ENCODE measurements around the gene FLRT1.

The FLRT1 gene

DNA sequence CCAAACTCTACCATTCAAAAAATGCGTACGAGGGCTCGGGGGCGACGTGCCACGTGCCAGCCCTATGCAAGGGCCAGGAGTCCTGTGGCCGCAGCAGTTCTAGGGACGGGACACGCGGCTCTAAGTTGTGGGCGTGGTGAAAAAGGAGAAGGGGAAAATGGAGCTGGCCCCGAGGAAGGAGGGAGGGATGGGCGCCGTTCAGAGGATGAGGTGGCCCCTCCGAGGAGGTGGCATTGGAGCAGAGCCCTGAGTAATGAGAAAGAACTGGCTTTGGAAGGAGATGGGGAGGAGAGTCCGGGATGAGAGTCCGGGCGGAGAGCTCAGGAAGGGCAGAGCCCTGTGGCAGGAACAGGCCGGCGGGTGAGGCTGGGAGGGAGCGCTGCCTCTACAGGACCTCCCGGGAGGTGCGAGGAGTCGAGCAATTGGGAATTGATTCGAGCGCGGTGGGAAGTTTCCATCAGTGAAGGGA, 28.5 kb upstream of the FLRT1 start:
- peak; percentile 25 for DNase-seq

DNA sequence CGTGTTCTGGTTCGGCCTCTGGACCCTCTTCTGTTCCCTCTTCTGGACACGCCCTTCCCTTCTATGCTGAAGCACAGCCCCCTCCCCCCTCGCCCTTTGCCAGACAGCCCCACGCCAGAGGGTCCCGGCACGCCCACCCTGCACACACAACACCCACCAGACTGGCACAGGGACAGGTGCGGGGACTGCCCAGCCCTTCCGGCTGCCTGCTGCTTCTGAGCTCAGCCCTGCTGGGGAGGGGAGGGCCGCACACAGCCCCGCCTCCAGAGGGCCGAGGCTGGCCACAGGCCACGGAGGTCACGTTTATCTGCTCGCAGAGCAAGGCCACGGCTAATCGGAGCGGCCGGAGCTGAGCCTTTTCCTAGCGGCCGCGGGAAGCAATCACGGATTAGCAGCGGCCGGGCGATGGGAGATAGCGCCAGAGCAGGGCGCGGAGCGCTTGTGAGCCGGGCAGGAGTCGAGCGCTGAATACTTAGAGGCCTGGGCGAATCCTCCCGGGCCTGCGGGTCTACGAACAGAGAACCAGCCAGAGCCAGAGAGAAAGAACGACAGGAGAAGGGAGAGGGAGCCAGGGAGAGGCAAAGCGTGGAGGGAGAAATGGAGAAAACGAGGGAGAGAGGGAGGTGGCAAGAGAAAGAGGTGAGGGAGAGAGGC, 28.0 kb upstream of the FLRT1 start:
- DNase-seq: no peak

DNA sequence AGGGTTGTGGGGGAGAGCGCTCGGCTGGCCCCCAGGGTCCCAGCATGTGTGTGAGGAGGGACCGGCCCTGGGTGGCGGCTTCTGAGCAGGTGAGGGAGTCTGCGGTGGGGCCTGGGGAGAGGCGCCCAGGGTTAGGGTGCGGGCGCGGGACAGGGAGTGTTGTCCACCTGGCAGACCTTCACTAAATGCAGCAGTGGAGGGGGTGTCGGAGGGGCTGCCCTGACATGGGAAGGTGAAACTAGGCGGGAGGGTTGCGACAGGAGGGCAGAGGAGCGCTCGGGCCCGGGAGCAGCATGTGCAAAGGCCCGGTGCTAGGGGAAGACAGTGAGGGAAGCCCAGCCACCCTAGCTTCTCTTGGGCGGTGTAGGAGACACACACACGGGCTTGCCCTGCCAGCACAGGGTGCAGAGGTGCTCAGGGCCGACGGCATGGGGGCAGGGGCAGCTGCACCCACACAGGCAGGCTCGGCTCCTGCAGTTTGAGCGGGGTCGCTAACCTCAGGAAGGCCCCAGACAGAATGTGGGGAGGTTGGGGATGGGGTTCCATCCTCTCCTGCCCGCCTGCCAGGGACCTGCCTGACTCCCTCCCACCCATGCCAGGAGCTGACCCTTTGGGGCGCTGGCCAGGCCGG, 27.3 kb upstream of the FLRT1 start:
- no peak for DNase-seq

DNA sequence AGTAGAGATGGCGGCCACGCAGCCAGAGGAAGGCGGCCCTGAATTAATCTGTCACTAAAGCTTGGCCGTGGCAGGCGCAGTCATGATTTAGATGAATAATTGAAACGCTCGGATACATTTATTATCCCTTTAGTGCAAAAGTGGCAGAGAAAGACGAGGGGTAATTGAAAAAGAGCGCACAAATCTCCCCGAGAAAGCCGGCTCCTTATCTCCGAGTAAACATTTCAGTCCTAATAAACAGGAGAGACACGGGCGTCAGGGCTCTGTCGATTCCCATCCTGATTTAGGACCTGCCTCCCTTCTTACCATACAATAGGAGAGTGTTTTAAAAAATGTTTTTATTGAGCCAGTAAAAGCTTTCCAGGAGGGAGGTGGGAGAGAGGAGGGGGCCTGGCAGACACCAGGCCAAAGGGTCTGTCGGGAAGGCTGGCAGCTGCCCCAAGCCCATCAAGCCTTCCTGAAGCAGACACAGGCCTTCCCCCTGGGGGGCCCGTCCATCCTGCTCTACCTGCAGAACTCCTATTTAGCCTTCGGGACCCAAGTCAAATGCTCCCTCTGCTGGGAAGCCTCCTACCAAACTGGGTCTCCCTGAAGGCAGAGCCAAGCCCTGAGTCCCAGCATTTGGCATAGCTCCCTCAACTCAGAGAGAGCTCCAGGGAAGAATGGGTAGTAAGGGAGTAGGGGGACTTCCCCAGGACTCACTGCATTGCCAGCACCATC, 26.7 kb upstream of the FLRT1 start:
- no peak for DNase-seq

DNA sequence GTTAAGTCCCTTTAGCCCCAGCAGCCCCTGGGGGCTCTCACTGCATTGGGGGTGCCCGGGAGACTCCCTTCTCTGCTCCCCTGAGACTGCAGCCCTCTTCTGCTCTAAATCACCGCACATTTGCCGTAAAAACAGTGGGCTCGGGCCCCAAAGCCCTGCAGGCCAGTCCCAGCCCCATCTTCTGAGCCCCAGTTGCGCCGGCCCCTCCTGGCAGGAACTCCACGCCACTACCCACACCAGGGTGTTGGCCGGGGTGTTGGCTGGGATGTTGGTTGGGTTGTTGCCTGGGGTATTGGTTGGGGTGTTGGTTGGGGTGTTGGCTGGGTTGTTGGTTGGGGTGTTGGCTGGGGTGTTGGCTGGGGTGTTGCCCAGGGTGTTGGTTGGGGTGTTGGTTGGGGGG, 26.0 kb upstream of the FLRT1 start:
- DNase-seq: no peak

DNA sequence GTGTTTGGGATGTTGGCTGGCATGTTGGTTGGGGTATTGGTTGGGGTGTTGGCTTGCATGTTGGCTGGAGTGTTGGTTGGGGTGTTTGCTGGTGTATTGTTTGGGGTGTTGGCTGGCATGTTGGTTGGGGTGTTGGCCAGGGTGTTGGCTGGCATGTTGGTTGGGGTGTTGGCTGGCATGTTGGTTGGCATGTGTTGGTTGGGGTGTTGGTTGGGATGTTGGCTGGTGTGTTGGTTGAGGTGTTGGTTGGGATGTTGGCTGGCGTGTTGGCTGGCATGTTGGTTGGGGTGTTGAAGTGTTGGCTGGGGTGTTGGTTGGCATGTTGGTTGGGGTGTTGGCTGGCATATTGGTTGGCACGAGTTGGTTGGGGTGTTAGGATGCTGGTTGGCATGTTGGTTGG, 24.9 kb upstream of the FLRT1 start:
- DNase-seq: no peak

DNA sequence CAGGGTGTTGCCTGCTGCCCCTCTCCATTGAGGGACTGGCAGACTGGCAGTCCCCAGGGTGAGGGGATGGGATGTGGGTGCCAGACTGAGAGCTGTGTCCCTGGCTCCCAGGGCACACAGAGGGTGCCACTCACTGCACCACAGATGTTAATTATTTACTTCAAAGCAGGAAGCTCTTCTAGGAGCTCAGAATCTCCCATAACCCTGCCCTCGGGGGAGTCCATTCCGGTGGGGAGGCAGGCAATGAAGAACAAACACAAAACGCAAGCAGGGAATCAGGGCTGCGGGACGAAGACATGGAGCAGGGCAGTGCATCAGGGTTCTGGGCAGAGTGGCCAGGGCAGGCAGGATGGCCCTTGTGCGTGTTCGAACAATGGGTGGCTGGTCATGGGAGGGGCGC, 24.4 kb upstream of the FLRT1 start:
- no peak for DNase-seq

DNA sequence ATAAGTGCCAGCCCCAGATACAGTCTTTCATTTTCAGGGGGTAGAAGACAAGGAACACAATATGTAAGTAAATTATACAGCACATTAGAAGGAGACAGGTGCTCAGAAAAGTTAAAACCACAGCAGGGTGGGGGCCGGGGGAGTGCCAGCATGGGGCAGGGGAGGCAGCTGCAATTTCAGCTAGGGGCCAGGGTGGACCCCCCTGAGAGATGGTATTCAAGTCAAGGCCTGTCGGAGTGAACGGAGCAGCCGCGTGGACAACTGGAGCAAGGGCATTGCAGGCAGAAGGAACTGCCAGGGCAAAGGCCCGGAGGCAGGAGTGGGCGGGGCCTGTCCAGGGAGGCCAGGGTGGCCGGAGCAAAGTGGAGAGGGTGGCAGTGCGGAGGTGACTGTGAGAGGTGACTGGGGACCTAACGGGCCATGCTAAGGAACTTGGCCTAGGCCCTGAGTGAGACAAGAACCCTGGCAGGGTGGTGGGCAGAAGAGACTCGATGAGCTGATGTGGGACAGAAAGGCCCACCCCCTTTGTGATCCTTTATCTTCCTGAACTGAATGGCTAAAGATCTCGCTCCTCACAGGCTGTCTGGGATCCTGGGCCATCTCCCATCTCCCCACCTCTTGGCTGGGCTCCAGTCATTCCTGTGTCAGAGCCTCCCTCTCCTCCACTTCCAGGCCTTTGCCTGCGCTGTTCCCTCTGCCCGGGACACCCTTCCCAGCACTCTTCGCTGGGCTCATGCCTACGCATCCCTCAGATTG, 22.4 kb upstream of the FLRT1 start:
- no peak for DNase-seq

DNA sequence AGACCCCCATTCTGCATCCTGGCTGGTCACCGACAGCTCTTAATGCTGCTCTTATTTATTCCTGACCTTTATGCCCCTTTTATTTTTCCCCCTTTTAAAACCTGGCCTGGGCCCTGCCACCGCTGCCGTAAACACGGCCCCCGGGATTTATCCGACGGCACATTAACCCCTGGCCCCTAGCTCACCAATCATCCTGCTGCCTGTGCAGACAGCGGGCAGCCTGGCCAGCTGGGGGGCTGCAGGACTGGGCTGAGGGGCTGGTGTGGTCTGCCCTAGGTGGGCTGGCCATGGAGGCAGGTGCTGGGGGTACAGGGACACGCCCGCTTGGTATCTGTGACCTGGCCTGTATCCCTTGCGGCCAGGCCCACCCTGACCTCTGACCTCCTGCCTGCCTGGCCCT, 21.4 kb upstream of the FLRT1 start:
- DNase-seq: no peak

DNA sequence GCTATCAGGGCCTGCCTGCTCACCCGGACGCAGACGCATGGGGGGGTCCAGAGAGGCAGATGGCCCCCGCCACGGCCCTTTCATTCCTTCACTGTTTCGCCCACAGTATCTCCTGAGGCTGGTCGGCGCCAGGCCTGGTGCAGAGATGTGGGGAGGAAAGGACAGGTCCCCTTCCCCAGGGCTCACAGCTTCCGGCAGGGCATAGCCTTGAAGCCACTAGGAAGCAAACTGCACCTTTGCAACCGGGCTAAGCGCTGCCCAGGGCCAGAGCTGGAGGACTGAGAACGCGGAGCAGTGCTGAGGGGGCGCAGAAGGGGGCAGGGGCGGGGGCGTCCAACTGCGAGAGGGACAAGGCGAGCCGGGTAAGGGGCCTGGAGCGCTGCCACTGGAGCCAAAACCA, 20.2 kb upstream of the FLRT1 start:
- no peak for DNase-seq

DNA sequence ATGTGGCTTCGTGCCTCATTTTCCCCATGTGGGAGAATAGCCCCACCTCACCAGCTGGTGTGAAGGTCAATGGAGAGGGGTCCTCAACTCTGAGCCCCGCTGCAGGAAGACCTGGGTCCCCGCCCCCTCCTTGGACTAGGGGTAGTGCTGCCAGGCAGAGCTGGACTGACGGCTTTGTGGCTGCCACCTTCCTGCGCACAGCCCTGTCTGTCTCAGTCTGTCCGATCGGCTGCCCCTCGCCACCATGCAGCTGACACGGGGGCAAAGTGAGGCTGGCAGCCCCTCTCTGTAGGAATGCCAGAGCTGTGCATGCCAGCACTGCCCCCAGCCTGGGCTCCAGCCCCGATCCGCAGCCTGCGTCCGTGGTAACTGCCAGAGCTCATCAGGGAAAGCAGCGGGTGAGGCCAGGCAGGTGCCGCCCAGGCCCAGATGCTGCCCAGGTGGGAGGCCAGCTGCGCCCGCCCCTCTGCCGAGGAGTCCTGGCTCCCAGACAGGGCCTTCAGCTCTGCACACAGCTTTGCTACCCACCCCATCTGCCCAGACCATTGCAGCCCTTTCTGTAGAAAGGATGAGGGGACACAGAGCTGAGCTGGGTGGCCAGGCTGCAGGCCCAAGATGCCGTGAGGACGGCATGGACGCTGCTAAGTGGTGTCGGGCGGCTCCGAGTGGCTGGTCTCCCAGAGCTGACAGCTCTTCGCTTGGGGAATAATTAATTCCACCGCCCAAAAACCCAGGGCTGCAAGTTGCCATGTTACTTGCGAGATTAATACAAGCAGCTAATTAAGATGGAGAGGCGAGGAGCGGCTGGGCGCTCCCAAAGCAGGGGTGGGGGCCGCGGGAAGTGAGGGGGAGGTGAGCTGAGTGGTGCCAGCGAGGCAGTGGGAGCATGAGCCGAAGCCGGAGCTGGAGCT, 19.5 kb upstream of the FLRT1 start:
- DNase-seq: no peak

DNA sequence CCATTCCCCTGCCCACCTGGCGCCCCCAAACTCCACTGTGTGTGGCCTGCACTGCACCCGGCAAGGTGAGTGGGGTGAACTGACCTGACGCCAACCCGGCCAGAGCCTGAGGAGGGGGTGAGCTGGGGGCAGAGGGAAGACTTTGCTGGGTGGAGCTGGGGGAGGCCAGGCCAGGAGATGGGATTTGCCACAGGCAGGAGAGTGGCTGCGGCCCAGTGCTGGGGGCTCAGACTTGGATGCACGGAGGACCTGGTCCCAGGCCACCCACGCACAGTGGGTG, 17.8 kb upstream of the FLRT1 start:
- no peak for DNase-seq

DNA sequence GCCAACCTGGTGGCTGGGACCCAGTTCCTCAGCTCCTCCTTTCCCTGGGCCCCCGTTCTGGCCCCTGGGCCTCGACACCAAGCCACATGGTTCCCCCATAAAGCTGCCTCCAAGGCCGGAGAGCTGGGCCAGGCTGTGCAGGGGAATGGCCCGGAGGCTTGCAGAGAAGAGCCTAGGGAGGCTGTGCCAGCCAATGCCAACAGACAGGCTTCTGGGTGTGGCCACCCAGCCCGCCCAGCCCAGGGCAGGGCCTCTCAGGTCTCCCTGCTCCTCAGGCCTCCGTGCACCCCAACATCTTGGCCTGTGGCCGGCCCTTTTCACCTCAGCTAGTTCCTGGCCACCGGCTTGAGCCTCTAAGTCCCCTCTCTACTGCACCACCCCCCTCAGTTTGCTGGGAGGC, 17.4 kb upstream of the FLRT1 start:
- DNase-seq: no peak

DNA sequence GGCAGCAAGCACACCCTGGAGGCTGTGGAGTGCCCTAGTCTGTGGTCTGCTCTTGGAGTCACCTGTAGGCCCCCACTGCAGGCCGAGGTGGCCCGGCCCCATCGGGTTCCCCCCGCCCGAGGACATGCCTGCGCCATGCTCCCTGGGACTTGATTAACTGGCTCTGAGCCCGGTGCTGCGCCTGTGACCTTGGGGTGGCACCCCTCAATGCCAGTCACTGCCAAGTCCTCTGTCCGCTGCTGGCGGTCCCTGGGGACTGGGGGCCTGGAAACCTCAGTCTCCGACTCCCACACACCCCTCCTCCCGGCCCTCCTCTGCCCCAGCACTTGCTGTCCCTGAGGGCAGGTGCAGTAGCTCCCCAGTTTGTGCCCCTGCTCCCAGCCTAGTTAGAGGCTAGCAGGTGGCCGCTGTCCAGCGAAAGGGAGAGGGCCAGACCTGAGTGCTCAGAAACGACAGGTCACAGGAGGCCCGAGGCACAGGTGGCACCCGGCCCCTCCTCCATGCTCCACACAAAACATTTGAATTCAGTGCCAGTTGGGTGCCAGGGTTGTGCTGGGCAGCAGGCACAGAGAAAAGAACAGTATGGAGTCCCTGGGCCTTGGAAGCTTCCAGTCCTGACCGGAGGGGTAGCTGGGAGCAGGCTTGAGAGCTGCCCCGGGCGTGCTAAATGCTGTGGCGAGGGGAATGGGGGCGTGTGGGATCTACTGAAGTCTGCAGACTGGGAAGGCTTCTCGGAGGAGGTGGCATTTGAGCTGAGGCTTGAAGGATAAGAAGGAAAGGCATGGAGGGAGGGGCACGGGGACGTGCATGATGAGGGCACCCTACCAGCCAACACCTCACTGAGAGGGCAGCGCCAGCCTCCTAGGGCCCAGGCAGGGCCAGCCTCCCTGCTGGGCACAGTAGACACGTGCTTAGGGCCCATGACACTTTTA, 16.4 kb upstream of the FLRT1 start:
- no peak for DNase-seq

DNA sequence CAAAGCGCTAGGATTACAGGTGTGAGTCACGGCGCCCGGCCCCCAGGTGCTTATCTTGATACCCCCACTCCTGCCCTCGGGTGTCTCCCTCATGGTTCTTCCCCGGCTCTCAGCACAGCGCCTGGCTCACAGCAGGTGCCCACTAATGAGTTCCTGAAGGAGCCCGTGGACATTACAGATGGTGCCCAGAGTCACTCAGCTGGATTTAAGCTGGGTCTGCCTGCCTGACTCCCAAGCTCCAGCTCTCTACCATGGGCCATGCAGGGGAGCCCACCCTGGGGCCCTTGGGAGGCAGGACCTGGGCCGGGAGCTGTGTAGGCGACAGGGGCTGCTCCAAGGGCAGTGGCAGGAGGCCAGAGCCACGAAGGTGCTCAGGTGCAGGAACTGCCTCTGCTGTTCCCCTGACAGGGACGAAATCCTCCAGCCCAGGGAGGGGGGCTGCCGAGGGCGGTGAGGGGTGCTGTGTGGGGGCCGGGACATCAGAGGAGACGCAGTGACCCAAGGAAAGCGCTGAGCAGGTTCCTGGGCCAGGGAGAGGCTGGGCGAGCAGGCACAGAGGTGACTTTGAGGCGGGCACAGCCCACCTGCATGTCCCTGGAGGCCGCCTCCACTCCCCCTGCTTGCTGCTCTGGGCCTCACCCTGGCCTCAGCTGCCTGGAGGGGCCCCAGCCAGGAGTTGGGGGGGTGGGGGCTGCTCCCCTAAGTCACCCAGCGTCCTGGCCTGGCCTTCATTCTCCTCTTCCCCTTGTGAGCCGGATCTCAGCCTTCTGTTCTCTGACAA, 14.6 kb upstream of the FLRT1 start:
- DNase-seq: no peak

DNA sequence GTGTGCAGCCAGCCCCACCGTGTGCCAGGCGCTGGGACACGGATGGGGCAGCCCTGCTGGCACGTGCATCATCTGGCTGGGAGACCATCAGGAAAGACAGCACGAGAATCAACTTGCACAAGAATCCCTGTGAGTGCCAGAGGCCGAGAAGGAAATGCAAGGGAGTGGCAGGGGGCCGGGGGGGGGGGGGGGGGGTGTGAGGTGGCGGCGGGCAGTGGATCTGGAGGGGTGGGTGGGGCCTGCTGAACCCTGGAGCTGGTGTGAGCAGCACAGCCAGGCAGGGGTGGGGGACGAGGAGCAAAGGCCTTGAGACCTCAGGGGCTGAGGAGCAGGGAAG, 14.0 kb upstream of the FLRT1 start:
- DNase-seq: no peak

DNA sequence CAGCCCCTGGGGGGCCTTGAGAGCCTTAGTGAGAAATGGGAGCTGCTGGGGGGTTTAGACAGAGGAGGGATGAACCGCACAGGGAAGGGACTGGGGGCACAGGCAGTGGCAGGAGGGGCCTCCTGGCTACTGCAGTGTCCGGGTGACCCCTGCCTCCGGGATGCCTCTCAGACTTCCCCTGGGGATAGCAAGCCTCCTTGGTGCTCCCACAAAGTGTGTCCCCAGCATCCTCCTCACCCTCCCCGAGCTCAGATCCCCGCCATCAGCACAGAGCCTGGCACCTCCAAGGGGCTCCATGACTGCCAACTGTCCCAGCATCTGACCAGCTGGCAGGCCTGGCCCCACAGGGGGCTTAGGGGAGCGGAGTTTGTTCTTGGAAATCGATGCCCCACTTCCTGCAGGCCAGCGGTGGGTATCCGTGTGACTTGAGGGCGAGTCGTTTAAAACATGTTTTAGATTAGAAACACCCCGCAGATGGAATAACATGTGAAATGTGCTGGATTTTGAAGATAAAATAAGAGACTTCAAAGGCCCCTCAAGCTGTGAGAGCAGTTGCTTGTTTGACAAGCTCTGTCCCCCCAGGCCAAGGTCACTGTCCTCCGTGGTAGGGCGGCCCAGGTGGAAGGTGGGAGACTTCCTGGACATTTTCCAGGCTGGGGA, 13.5 kb upstream of the FLRT1 start:
- DNase-seq: no peak

DNA sequence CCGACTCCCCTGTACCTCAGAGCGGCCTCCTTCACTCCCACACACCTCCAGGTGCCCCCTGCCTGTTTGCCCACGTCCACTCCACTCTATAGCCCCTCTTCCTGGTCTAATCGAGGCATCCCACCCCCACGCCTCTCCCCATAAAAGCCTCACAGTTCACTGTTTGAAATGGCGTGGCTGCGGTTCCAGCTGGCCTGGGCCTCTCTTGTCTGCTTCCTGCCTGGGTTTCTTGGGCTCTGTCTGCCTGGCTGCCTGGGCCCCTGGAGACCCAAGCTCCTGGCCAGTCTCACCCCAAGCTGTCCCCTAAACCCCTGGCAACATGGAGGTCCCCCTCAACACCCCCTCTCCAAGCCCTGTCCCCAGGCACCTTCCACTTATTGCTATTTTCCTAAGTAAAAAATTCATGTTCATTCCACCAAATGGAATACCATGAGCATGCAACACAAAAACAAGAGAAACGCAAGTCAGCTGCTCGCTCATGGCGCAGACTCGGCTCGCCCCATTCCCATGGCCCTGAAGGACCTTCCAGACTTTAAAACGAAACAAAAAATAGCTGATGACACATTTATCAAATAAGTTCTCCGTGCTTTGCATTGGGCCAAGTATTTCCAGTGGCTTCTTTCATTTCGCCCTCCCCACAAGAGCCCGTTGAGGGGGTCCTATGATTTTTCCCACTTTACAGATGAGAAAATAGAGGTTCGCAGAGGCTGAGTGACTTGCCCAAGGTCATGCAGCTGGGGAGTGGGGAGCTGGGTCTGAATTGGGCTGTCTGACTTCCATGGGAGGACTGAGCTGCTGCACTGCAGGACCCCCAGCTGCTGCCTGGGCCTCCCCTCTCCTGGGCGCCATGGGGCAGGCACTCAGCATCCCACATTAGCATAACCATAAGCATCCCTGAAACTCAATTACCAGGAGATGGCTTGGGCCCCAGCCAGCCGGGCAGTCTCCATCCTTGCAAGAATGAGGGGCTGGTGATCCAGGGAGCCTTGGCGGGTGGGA, 11.7 kb upstream of the FLRT1 start:
- DNase-seq: no peak

DNA sequence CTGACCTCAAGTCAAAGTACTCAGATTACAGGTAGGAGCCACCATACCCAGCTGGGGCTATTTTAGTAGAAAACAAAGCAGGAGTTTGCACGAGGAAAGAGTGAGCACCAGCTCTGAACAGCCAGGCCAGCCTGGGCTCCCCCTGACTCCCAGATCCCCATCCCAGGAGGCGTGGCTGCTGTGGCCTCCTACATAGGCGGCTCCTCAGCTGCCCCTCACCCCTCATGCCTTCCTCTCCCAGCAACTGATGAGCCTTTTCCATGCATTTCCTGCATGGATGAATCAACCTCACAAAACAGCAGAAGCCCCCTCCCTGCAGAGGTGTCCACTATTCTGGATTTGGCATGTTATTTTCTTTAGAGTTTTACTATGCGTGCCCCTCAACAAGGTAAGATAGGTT, 10.5 kb upstream of the FLRT1 start:
- no peak for DNase-seq

Data from HCEC 1CT (cell line).